Stimulated activated CD4-positive, alpha-beta T cell treated with anti-CD3 and anti-CD28 coated beads, Interleukin-1b, Interleukin-23, amount 100 ng/mL, for 48 hours (primary cell): ENCODE results near the gene TRIP6.
"Not testable (repeated sequence)": the region's sequence is repeated elsewhere in the genome, so short reads cannot be mapped to it uniquely, and the experiment has no call there.

ENCODE experiments used
- DNase-seq: peaks from one replicate; pipeline ENCODE4 v3.0.0-alpha.2; 2020

Gene TRIP6

GRCh38 chr7:100891568-100892247 lies 24.5 kb downstream of the TRIP6 start:
- no peak for DNase-seq

- no peak for DNase-seq
These were observed 25.5 kb downstream of the TRIP6 start for GRCh38 chr7:100892364-100893317.

- DNase-seq = no peak
These were observed 26.2 kb downstream of the TRIP6 start for GRCh38 chr7:100893318-100893895.

GRCh38 chr7:100893910-100894721 lies 26.9 kb downstream of the TRIP6 start:
- DNase-seq = no peak

GRCh38 chr7:100894860-100895700 lies 27.9 kb downstream of the TRIP6 start:
- no peak for DNase-seq

GRCh38 chr7:100895701-100895955 lies 28.4 kb downstream of the TRIP6 start, which contains the start of gene ACHE:
Gene ACHE (minus strand): TSS chr7:100895888. CDS start chr7:100894232, 1,656 bp downstream.
- no peak for DNase-seq

- no peak for DNase-seq
These were observed 29.0 kb downstream of the TRIP6 start for GRCh38 chr7:100895956-100896731.

- peak; percentile 50 for DNase-seq
These were observed 29.8 kb downstream of the TRIP6 start for GRCh38 chr7:100896732-100897608.

- no peak for DNase-seq
These were observed 30.7 kb downstream of the TRIP6 start for GRCh38 chr7:100897772-100898454.

- DNase-seq = no peak
These were observed 32.2 kb downstream of the TRIP6 start for GRCh38 chr7:100899432-100899831.

- no peak for DNase-seq
These were observed 33.8 kb downstream of the TRIP6 start for GRCh38 chr7:100900978-100901377.

- DNase-seq = no peak
These were observed 34.7 kb downstream of the TRIP6 start for GRCh38 chr7:100901921-100902332.

- DNase-seq = no peak
These were observed 35.5 kb downstream of the TRIP6 start for GRCh38 chr7:100902638-100903037.

- DNase-seq = no peak
These were observed 41.3 kb downstream of the TRIP6 start for GRCh38 chr7:100908512-100908911.

- not testable (repeated sequence) for DNase-seq
These were observed 43.3 kb downstream of the TRIP6 start for GRCh38 chr7:100910443-100910842.

GRCh38 chr7:100911484-100911883 lies 44.3 kb downstream of the TRIP6 start:
- DNase-seq = no peak

- no peak for DNase-seq
These were observed 47.2 kb downstream of the TRIP6 start for GRCh38 chr7:100914208-100914878.

GRCh38 chr7:100914879-100915447 lies 47.8 kb downstream of the TRIP6 start:
- peak; percentile 11 for DNase-seq
